GM12873 (cell line): Measurements from ENCODE around the gene FAM25A.

ENCODE experiments used
- CTCF ChIP-seq: IDR thresholded peaks from 2 replicates; pipeline ENCODE4 v1.5.1; 2012; ENCODE audit warnings: low read depth, mild to moderate bottlenecking, moderate library complexity, low read length, control low read depth; ENCODE audit not compliant: insufficient read depth; ENCODE audit errors: missing control alignments

Gene FAM25A

GRCh38 chr10:86979977-86980448 is 40.1 kb upstream of the FAM25A start:
- TF ChIP-seq CTCF, result no peak

DNA sequence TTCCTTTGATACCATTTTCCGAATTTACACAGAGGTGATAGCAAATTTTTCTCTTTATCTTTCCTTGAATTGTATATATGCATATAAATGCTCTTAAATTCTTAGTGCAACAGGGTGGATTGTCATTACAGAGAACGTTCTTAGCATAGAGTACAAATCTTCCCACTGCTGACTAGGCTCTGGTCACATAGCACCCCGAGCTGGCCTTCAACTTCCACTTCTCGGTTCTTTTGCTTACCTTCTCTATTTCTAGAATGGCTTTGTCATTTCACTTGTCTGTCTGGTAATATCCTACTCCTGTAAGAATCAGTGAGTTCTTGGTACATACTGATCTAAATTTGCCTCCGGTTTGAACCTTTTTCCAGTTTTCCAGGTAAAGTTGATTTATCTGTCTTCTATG is 38.4 kb upstream of the FAM25A start:
- TF ChIP-seq CTCF, result no peak

DNA sequence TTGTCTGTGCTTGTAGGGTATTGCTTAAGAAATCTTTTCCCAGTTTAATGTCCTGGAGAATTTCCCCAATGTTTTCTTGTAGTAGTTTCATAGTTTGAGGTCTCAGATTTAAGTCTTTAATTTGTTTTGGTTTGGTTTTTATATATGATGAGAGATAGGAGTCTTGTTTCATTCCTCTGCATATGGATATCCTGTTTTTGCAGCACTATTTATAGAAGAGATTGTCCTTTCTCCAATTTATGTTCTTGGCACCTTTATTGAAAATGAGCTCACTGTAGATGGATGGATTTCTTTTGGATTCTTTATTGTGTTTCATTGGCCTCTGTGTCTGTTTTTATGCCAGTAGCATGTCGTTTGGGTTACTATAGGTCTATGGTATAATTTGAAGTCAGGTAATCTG is 31.6 kb upstream of the FAM25A start:
- no peak for TF ChIP-seq CTCF

GRCh38 chr10:86992456-86992855 is 27.6 kb upstream of the FAM25A start:
- TF ChIP-seq CTCF, result no peak

- TF ChIP-seq CTCF, result no peak
Observed at GRCh38 chr10:86992929-86993328, 27.2 kb upstream of the FAM25A start.

DNA sequence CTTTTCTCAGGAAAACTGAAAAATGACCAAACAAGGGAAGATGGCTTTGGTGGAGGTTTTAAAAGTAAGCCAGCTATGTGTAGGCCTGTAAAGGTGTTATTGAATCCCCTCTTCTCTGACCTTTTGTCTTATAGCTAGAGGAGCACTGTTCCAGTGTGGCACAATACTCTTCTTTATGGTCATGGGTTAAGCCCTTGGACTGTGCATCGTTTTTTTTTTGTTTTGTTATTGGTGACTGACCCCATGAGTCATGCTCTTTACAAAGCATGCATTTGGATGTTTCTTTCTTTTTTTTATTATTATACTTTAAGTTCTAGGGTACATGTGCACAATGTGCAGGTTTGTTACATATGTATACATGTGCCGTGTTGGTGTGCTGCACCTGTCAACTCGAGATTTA is 19.6 kb upstream of the FAM25A start:
- TF ChIP-seq CTCF, result no peak

DNA sequence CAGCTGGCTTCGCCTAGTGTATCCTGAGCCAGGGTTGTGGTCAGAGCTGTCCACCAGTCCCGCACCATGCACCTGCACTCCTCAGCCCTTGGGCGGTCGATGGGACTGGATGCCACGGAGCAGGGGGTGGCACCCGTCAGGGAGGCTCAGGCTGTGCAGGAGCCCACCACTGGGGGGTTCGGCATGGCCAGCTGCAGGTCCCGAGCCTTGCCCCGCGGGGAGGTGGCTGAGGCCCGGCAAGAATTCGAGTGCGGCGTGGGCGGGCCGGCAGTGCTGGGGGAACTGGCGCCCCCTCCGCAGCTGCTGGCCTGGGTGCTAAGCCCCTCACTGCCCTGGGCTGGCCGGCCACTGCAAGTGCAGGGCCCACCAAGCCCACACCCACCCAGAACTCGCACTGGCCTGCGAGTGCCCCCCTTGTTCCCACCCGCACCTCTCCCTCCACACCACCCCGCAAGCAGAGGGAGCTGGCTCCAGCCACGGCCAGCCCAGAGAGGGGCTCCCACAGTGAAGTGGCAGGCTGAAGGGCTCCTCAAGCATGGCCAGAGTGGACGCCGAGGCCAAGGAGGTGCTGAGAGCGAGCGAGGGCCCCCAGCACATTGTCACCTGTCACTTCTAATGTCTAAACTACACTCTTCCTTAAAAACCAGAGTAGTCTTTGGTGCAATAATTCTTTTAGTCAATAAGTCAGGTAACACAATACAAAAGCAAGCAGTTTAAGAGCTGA is 11.0 kb downstream of the FAM25A start:
- no peak for TF ChIP-seq CTCF

- no peak for TF ChIP-seq CTCF
Observed at GRCh38 chr10:87036623-87037022, 16.5 kb downstream of the FAM25A start.
